HG03469 (cell line): ENCODE results near the gene SLC6A15.

Source experiments
- ATAC-seq: cut with Tn5 transposase; IDR thresholded peaks from one replicate; pipeline ENCODE4 v1.9.1; 2021; ENCODE audit warnings: mild to moderate bottlenecking, moderate library complexity, moderate number of reproducible peaks; ENCODE audit not compliant: unreplicated experiment

Gene SLC6A15

GRCh38 chr12:84810611-84811010 is 102.0 kb downstream of the SLC6A15 start:
- no peak for ATAC-seq
